GM12892 (cell line): ENCODE measurements around the gene RFX4.

ENCODE experiments used
- DNase-seq: peaks from one replicate; pipeline ENCODE4 v3.0.0; 2011; ENCODE audit not compliant: insufficient read length
- FAIRE-seq: peaks from 2 replicates; lab custom pipeline; 2011; peaks lifted over from hg19 to GRCh38; lab: Jason Lieb, UNC
- POLR2A ChIP-seq: IDR thresholded peaks from 2 replicates; pipeline ENCODE4 v1.6.1; 2011; ENCODE audit warnings: low read depth, low read length, control low read depth
- POLR2AphosphoS5 ChIP-seq: IDR thresholded peaks from 2 replicates; pipeline ENCODE4 v1.6.1; 2011; ENCODE audit warnings: low read depth, low read length, control low read depth
- TAF1 ChIP-seq: IDR thresholded peaks from 2 replicates; pipeline ENCODE4 v1.6.1; 2011; ENCODE audit warnings: low read depth, mild to moderate bottlenecking, control low read depth, low read length, borderline replicate concordance

The RFX4 gene

GRCh38 chr12:106633451-106633823 lies 50.6 kb downstream of the RFX4 start:
- TF ChIP-seq TAF1 (no peak), POLR2AphosphoS5 (no peak), POLR2A (no peak)
- no peak for FAIRE-seq
- DNase-seq = no peak

DNA sequence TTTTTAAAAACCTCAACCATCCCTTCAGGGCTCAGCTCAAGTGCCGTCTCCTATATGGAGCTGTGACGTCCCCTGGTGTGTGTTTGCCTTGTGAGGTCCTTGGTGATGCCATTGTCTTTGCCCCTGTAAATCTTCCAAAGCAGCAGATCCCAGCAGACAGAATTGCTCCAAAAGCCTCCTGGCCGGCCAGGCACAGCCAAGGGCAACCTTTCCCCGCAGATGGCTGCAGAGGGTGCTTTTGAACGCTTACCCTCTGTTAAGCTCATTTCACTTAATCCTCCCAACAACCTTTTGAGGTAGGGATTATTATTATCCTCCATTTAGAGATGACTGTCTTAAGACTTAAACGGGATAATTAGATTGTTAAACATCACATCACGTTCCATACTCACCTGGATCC lies 51.4 kb downstream of the RFX4 start:
- FAIRE-seq (no peak), DNase-seq (no peak)
- TF ChIP-seq POLR2AphosphoS5 = no peak
- no peak for TF ChIP-seq POLR2A
- no peak for TF ChIP-seq TAF1

GRCh38 chr12:106643000-106643399 lies 60.2 kb downstream of the RFX4 start:
- FAIRE-seq (no peak), DNase-seq (no peak)
- TF ChIP-seq TAF1 = no peak

GRCh38 chr12:106644335-106645073 lies 61.7 kb downstream of the RFX4 start:
- DNase-seq = no peak
- TF ChIP-seq POLR2A (no peak), TAF1 (no peak), POLR2AphosphoS5 (no peak)
- FAIRE-seq = no peak

- TF ChIP-seq POLR2AphosphoS5 (no peak), TAF1 (no peak), POLR2A (no peak)
- DNase-seq = no peak
- FAIRE-seq = no peak
Measured at GRCh38 chr12:106645074-106645421, 62.2 kb downstream of the RFX4 start.

DNA sequence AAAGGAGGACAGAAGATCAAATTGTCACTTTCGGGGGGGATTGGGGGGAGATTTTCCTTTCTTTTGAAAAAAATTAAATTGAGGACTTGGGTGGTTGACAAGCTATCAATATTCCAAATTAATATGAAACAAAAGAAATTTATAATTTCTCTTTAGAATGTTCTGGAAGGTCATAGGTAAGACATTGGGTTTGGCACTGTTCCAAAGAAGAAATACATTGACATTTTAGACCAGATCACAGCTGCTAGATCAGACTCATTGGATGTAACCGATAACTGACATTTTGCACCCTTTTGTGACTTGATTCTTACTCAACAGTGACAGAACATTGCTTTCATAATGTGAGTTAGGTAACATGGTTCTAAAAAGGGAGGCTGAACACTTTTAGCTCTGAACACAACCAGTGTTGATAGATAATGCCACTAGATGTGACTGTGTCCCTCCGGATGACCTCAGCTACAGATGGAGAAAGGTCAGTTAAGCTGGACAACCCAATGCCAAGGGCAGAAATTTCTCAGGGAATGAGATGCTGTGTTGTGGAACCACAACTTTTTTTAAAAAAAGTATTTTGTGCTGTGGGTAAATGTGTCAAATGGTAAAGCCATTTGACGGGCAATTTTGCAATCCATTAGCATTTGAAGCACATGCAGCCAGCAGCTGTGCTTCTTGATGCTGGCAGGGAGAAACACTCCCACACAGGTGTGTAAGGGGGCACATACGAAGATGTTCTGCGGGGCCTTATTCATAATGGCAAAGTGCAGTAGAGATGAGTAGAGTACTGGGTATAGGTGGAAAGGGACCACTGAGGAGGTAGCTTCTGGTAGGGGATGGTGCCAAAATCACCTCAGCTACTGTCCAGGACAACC lies 62.9 kb downstream of the RFX4 start:
- no peak for DNase-seq
- FAIRE-seq = no peak
- TF ChIP-seq POLR2A (no peak), TAF1 (no peak), POLR2AphosphoS5 (no peak)

- DNase-seq = no peak
- TF ChIP-seq POLR2AphosphoS5 = no peak
- TF ChIP-seq POLR2A = no peak
- no peak for TF ChIP-seq TAF1
Measured at GRCh38 chr12:106646472-106646871, 63.7 kb downstream of the RFX4 start.

GRCh38 chr12:106647793-106648514 lies 65.2 kb downstream of the RFX4 start:
- no peak for DNase-seq
- TF ChIP-seq POLR2AphosphoS5 = no peak
- no peak for TF ChIP-seq TAF1
- TF ChIP-seq POLR2A = no peak
- FAIRE-seq = no peak

More at GRCh38 chr12:106646472-106646871, 63.7 kb downstream of the RFX4 start:
- no peak for FAIRE-seq

GRCh38 chr12:106648736-106649135 lies 65.9 kb downstream of the RFX4 start:
- FAIRE-seq = no peak
- DNase-seq = no peak

DNA sequence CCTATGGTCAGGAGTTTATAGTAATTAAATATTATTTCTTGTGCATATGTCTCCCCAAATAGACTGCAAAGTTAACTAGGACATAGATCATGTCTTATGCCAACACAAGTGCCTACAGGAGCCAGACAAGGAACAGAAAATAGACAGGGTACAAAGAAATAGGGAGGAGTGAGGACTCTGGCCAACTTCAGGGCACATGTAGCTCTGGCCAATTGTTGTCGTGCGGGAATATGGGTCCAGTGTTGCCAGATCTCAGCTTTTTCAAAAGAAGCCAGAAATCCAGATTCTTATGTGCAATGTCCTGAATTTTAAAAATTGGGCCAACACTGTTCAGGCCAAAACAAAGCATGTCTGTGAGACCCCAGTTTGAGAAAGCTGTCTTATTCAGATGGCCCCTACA lies 68.7 kb downstream of the RFX4 start:
- FAIRE-seq (no peak), DNase-seq (no peak)
- TF ChIP-seq TAF1 = no peak
- TF ChIP-seq POLR2A = no peak
- TF ChIP-seq POLR2AphosphoS5 = no peak

More at GRCh38 chr12:106648736-106649135, 65.9 kb downstream of the RFX4 start:
- TF ChIP-seq TAF1 = no peak
- TF ChIP-seq POLR2A = no peak
- no peak for TF ChIP-seq POLR2AphosphoS5

- FAIRE-seq (no peak), DNase-seq (no peak)
- no peak for TF ChIP-seq POLR2AphosphoS5
- no peak for TF ChIP-seq POLR2A
- no peak for TF ChIP-seq TAF1
Measured at GRCh38 chr12:106652510-106653015, 69.8 kb downstream of the RFX4 start.
